ENCODE results near the gene ARHGEF33. TPM values are rescaled to one million over a fixed set of nuclear protein-coding genes. Genes with fewer than 3 reads are reported as not detected.

Gene ARHGEF33
- polyA plus RNA-seq (2012; ENCODE audit: low read depth, missing spikeins): 0.09 TPM

DNA sequence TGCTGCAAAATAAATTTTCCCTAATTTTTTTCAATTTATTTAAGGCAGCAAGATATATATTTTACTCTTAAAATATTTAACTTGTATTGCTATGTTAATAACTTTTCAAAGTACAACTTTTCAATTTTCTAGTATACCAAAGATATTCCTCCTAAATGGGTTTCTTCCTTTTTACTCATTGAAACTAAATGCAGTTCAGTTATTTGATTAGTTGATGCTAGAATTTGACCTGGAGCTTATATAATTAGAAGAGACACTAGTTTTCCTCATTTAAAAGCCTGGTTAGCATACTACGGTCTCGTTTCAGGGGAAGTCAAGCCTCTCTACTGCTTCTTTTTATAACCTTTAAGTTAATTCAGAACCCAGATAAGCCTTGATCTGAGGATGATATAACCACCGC is at the start of gene ARHGEF33:
Gene ARHGEF33, plus strand, starts transcription at position 301 of the 400 bp plus-strand sequence. CDS start 29,573 bp downstream, outside the sequence.
- DNase-seq (ENCODE audit: insufficient read length, low spot score) (no peak), FAIRE-seq (no peak)
- TF ChIP-seq POLR2AphosphoS5 (IDR thresholded peaks at IDR 0.05; ENCODE audit: low read depth, low read length): no peak
- no peak for TF ChIP-seq SPI1 (IDR thresholded peaks at IDR 0.05; ENCODE audit: low read depth, low read length)
- no peak for TF ChIP-seq PAX5 (IDR thresholded peaks at IDR 0.05; ENCODE audit: insufficient read depth, low read length, severe bottlenecking)

DNA sequence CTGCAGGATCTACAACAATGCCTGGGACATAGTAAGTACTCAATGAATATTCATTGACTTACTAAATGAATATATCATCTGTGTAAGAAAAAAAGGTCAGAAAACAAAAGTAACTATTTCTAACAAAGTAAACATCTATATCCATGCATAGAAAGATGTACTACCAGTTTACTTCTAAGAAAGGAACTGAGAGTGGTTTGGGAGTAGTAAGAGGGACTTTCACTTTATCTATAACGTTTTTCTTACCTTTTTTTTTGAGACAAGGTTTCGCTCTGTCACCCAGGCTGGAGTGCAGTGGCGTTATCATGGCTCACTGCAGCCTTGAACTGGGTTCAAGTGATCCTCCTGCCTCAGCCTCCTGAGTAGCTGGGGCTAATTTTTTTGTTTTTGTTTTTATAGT is 39.6 kb upstream of the ARHGEF33 start:
- DNase-seq (ENCODE audit: insufficient read length, low spot score) (peak; percentile 28), FAIRE-seq (peak; percentile 89)
- TF ChIP-seq PAX5 (IDR thresholded peaks at IDR 0.05; ENCODE audit: insufficient read depth, low read length, severe bottlenecking) (no peak), SPI1 (IDR thresholded peaks at IDR 0.05; ENCODE audit: low read depth, low read length) (peak; percentile 81)

GRCh38 chr2:38856165-38856564 is 33.5 kb upstream of the ARHGEF33 start:
- no peak for FAIRE-seq
- no peak for DNase-seq (ENCODE audit: insufficient read length, low spot score)
- TF ChIP-seq TAF1 (IDR thresholded peaks at IDR 0.05; ENCODE audit: low read depth, low read length) (no peak), SPI1 (IDR thresholded peaks at IDR 0.05; ENCODE audit: low read depth, low read length) (no peak), POLR2AphosphoS5 (IDR thresholded peaks at IDR 0.05; ENCODE audit: low read depth, low read length) (no peak), PAX5 (IDR thresholded peaks at IDR 0.05; ENCODE audit: insufficient read depth, low read length, severe bottlenecking) (no peak), POLR2A (IDR thresholded peaks at IDR 0.05; ENCODE audit: low read depth, low read length) (no peak), POU2F2 (IDR thresholded peaks at IDR 0.05; ENCODE audit: low read depth, low read length) (no peak)

DNA sequence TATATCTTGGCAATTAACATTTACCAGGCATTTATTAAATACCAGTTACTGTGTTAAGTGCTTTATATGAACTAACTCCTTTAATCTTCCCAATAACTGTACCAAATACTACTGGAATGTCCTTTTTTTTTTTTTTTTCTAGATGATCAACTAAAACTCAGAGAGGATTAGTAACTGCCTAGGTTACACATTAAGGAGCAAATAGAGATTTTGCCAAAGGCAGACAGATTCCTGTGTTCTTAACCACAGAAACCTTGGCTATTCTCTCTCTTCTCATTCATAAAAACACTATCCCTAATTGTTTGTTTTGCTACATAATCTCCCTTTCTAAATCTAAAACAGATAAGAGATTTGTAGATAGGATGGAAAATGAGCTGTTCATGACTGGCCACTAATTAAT is 27.2 kb upstream of the ARHGEF33 start:
- TF ChIP-seq POLR2A (IDR thresholded peaks at IDR 0.05; ENCODE audit: low read depth, low read length) (no peak), TAF1 (IDR thresholded peaks at IDR 0.05; ENCODE audit: low read depth, low read length) (no peak), PAX5 (IDR thresholded peaks at IDR 0.05; ENCODE audit: insufficient read depth, low read length, severe bottlenecking) (no peak), POU2F2 (IDR thresholded peaks at IDR 0.05; ENCODE audit: low read depth, low read length) (no peak), SPI1 (IDR thresholded peaks at IDR 0.05; ENCODE audit: low read depth, low read length) (no peak), POLR2AphosphoS5 (IDR thresholded peaks at IDR 0.05; ENCODE audit: low read depth, low read length) (no peak)
- FAIRE-seq (no peak), DNase-seq (ENCODE audit: insufficient read length, low spot score) (no peak)

DNA sequence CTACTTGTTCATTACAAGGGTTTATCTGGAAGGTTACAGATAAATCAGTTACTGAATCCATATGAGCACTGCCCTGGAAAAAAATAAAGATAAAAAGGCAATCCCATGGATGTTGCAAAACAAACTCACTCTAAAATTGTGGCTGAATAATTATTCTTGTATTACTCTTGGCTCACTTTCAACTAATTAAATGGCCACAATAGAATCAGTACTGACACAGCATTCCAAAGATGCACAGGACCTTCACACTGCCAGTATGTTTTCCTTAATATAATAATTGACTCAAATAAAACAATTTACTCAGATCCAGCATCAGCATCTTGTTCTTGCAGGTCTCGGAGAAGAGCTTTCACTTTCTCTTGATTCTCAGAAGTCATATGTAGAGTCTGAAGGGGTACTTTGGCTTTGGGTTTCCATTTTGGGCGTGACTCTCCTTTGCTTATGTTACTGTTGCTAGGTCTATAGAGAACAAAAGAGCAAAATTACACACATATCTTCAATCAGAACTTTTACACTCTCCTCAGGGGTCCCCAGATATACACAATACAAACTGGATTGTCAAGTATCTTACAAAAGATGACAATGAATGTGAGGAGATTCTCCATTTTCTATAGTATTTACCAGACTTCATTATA is 26.5 kb upstream of the ARHGEF33 start:
- DNase-seq (ENCODE audit: insufficient read length, low spot score): no peak
- TF ChIP-seq SPI1 (IDR thresholded peaks at IDR 0.05; ENCODE audit: low read depth, low read length) (no peak), PAX5 (IDR thresholded peaks at IDR 0.05; ENCODE audit: insufficient read depth, low read length, severe bottlenecking) (no peak), POU2F2 (IDR thresholded peaks at IDR 0.05; ENCODE audit: low read depth, low read length) (no peak), POLR2A (IDR thresholded peaks at IDR 0.05; ENCODE audit: low read depth, low read length) (no peak), POLR2AphosphoS5 (IDR thresholded peaks at IDR 0.05; ENCODE audit: low read depth, low read length) (no peak)

DNA sequence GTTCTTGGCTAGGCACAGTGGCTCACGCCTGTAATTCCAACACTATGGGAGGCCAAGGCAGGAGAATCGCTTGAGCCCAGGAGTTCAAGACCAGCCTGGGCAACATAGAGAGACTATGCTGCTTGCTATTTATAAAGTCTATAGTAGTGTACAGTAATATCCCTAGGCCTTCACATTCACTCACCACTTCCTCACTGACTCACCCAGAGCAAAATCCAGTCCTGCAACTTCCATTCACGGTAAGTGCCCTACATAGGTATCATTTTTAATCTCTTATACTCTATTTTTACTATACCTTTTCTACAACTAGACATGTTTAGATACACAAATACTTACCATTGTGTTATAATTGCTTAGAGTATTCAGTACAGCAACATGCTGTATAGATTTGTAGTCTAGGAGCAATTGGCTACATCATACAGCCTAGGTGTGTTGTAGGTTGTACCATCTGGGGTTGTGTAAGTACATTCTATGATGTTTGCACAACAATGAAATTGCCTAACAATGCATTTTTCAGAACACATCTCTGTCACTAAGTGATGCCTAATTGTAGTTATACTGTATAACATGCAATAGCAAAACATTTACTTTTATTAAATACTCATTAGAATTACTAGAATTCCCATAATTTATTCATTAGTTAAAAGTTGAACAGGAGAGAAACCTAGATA is 22.8 kb upstream of the ARHGEF33 start:
- FAIRE-seq (no peak), DNase-seq (ENCODE audit: insufficient read length, low spot score) (no peak)
- TF ChIP-seq TAF1 (IDR thresholded peaks at IDR 0.05; ENCODE audit: low read depth, low read length) (no peak), PAX5 (IDR thresholded peaks at IDR 0.05; ENCODE audit: insufficient read depth, low read length, severe bottlenecking) (no peak), SPI1 (IDR thresholded peaks at IDR 0.05; ENCODE audit: low read depth, low read length) (no peak), POLR2AphosphoS5 (IDR thresholded peaks at IDR 0.05; ENCODE audit: low read depth, low read length) (no peak), POLR2A (IDR thresholded peaks at IDR 0.05; ENCODE audit: low read depth, low read length) (no peak), POU2F2 (IDR thresholded peaks at IDR 0.05; ENCODE audit: low read depth, low read length) (no peak)

More for the DNA sequence above, 26.5 kb upstream of the ARHGEF33 start:
- FAIRE-seq: no peak

- DNase-seq (ENCODE audit: insufficient read length, low spot score) (no peak), FAIRE-seq (no peak)
- TF ChIP-seq POLR2AphosphoS5 (IDR thresholded peaks at IDR 0.05; ENCODE audit: low read depth, low read length) (no peak), SPI1 (IDR thresholded peaks at IDR 0.05; ENCODE audit: low read depth, low read length) (no peak), PAX5 (IDR thresholded peaks at IDR 0.05; ENCODE audit: insufficient read depth, low read length, severe bottlenecking) (no peak), TAF1 (IDR thresholded peaks at IDR 0.05; ENCODE audit: low read depth, low read length) (no peak), POU2F2 (IDR thresholded peaks at IDR 0.05; ENCODE audit: low read depth, low read length) (no peak), POLR2A (IDR thresholded peaks at IDR 0.05; ENCODE audit: low read depth, low read length) (no peak)
Observed at GRCh38 chr2:38871432-38871831, 18.2 kb upstream of the ARHGEF33 start.

DNA sequence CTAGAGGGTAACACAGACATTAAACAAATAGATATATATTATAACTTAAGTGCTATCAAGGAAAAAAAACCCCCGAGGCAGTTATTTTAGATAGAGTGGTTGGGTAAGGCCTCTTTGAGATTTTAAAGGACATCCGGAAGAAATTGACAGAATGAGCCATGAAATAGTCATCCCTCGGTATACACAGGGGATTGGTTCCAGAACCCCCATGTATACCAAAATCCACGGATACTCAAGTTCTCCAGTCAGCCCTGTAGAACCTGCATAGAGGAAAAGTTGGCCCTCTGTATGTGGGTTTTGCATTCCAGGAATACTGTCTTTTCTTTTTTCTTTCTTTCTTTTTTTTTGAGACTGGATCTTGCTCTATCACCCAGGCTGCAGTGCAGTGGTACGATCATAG is 15.9 kb upstream of the ARHGEF33 start:
- FAIRE-seq: no peak
- no peak for DNase-seq (ENCODE audit: insufficient read length, low spot score)
- TF ChIP-seq POU2F2 (IDR thresholded peaks at IDR 0.05; ENCODE audit: low read depth, low read length) (no peak), PAX5 (IDR thresholded peaks at IDR 0.05; ENCODE audit: insufficient read depth, low read length, severe bottlenecking) (no peak), SPI1 (IDR thresholded peaks at IDR 0.05; ENCODE audit: low read depth, low read length) (no peak), TAF1 (IDR thresholded peaks at IDR 0.05; ENCODE audit: low read depth, low read length) (no peak), POLR2A (IDR thresholded peaks at IDR 0.05; ENCODE audit: low read depth, low read length) (no peak), POLR2AphosphoS5 (IDR thresholded peaks at IDR 0.05; ENCODE audit: low read depth, low read length) (no peak)

DNA sequence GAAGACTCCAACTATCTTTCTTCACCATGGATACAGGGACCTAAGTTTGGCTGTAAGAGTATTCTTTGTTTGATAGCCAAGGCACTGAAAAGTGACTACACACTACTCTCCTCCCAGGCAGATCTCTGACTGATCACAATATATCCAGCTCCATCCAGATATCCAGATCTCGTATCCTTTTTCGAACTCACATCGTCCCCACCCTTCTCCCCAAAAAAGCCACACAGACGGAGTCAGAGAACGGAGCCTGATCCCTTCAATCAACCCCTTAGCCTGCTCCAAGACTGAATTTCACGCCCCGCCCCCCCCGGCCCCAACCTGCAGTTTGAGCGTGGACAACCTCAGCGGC is 14.5 kb upstream of the ARHGEF33 start:
- DNase-seq (ENCODE audit: insufficient read length, low spot score) (no peak), FAIRE-seq (peak; percentile 68)
- TF ChIP-seq POLR2AphosphoS5 (IDR thresholded peaks at IDR 0.05; ENCODE audit: low read depth, low read length): no peak
- TF ChIP-seq TAF1 (IDR thresholded peaks at IDR 0.05; ENCODE audit: low read depth, low read length): no peak
- TF ChIP-seq POU2F2 (IDR thresholded peaks at IDR 0.05; ENCODE audit: low read depth, low read length): no peak
- TF ChIP-seq SPI1 (IDR thresholded peaks at IDR 0.05; ENCODE audit: low read depth, low read length): no peak
- no peak for TF ChIP-seq PAX5 (IDR thresholded peaks at IDR 0.05; ENCODE audit: insufficient read depth, low read length, severe bottlenecking)
- no peak for TF ChIP-seq POLR2A (IDR thresholded peaks at IDR 0.05; ENCODE audit: low read depth, low read length)
